Type B pancreatic cell (in vitro differentiated cells): ENCODE results near the gene LINGO1. TPM values are rescaled to one million over a fixed set of nuclear protein-coding genes. Genes with fewer than 3 reads are reported as not detected.

ENCODE experiments used
- DNase-seq: peaks from one replicate; pipeline ENCODE4 v3.0.0; 2021; ENCODE audit warnings: mixed read lengths; ENCODE audit not compliant: unreplicated experiment; ENCODE audit errors: extremely low spot score
- H3K27ac Mint-ChIP-seq: 2 replicates; pipeline ENCODE4 v1.8.0; 2021; ENCODE audit warnings: mild to moderate bottlenecking, mixed read lengths
- H3K27me3 Mint-ChIP-seq: 2 replicates; pipeline ENCODE4 v1.8.0; 2021; ENCODE audit warnings: mixed read lengths
- H3K36me3 Mint-ChIP-seq: 2 replicates; pipeline ENCODE4 v1.8.0; 2021; ENCODE audit warnings: mixed read lengths
- H3K4me1 Mint-ChIP-seq: one replicate; pipeline ENCODE4 v1.8.0; 2021; ENCODE audit warnings: mixed read lengths; ENCODE audit not compliant: unreplicated experiment
- H3K4me3 Mint-ChIP-seq: 2 replicates; pipeline ENCODE4 v1.8.0; 2021; ENCODE audit warnings: mild to moderate bottlenecking, mixed read lengths
- H3K9me3 Mint-ChIP-seq: 2 replicates; pipeline ENCODE4 v1.8.0; 2021; ENCODE audit warnings: mixed read lengths
- total RNA-seq: library from RNA; stranded (reverse); gene quantifications from 2 replicates; pipeline ENCODE4 v1.2.1, GENCODE V29; 2021; ENCODE audit warnings: low replicate concordance
- TF ChIP-seq, protein P1 (sequence below): fragments of 200-600 bp; sonication (generic); conservative IDR thresholded peaks from 2 replicates; pipeline ENCODE4 v1.5.0; 2021; ENCODE audit warnings: antibody characterized with exemption, mild to moderate bottlenecking

LINGO1 gene
- total RNA-seq, 1 donor from 2014 or later, result 19.6 TPM

DNA sequence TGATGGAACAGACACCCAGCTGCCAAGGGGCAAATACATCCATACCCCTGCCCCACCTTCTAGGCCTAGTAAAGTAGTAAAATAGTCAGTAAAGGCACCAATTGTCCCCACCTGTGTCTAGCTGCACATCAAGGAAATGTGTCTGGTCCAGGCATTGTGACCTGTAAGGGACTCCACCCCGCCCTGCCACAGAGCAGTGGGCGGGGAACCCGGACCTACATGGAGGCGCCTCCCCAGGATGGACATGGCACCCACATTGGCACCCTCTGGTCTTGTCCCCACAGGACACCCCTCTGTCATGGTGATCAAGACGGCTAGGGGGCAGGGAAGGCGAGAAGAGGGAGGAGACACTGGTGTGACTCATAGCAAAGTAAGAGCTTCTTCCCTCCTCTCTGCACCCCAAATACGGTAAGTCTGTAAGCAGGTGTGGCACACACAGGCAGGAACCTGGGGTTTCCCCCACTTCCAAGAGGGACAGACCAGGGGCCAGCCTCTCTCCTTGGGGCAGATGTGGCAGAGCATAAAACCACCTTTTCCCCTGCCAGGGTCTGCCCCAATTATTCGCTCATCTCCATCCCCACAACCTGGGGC is 13.5 kb upstream of the LINGO1 start:
- Mint-ChIP-seq H3K4me3 (no peak overlapping the region), H3K4me1 (no peaks in the 10 kb centered on the region), H3K36me3 (no peaks in the 10 kb centered on the region), H3K27me3 (peaks cover 13% of the 10 kb centered on the region), H3K9me3 (no peaks in the 10 kb centered on the region), H3K27ac (no peak overlapping the region)
- DNase-seq, result no peak
- TF ChIP-seq, protein P1, sequence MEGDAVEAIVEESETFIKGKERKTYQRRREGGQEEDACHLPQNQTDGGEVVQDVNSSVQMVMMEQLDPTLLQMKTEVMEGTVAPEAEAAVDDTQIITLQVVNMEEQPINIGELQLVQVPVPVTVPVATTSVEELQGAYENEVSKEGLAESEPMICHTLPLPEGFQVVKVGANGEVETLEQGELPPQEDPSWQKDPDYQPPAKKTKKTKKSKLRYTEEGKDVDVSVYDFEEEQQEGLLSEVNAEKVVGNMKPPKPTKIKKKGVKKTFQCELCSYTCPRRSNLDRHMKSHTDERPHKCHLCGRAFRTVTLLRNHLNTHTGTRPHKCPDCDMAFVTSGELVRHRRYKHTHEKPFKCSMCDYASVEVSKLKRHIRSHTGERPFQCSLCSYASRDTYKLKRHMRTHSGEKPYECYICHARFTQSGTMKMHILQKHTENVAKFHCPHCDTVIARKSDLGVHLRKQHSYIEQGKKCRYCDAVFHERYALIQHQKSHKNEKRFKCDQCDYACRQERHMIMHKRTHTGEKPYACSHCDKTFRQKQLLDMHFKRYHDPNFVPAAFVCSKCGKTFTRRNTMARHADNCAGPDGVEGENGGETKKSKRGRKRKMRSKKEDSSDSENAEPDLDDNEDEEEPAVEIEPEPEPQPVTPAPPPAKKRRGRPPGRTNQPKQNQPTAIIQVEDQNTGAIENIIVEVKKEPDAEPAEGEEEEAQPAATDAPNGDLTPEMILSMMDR, result no peak

DNA sequence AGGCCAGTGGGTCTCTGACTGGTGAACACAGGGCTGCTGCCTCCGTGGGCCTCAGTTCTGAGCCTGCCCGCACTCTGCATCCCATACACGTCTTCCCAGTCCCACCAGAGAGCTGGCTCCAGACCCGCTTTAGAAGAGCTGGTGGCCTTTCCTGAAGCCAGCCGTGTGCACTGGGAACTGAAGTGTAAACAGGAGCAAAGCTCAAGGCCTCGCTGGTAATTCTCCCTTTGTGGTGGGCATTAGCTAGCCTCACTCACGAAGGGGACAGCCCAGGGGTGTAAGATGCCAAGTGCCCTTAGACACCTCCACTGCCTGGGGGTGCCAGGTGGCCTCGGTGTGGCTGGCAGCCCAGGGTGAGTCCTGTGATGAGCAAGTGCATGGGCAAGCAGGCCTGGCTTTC is 12.9 kb upstream of the LINGO1 start:
- H3K9me3 Mint-ChIP-seq, result no peaks in the 10 kb centered on the region
- H3K36me3 Mint-ChIP-seq, result no peaks in the 10 kb centered on the region
- peaks cover 13% of the 10 kb centered on the region for H3K27me3 Mint-ChIP-seq
- H3K4me1 Mint-ChIP-seq, result no peaks in the 10 kb centered on the region
- H3K4me3 Mint-ChIP-seq, result no peak overlapping the region
- no peak for DNase-seq
- H3K27ac Mint-ChIP-seq, result no peak overlapping the region
- TF ChIP-seq, protein P1, result no peak

DNA sequence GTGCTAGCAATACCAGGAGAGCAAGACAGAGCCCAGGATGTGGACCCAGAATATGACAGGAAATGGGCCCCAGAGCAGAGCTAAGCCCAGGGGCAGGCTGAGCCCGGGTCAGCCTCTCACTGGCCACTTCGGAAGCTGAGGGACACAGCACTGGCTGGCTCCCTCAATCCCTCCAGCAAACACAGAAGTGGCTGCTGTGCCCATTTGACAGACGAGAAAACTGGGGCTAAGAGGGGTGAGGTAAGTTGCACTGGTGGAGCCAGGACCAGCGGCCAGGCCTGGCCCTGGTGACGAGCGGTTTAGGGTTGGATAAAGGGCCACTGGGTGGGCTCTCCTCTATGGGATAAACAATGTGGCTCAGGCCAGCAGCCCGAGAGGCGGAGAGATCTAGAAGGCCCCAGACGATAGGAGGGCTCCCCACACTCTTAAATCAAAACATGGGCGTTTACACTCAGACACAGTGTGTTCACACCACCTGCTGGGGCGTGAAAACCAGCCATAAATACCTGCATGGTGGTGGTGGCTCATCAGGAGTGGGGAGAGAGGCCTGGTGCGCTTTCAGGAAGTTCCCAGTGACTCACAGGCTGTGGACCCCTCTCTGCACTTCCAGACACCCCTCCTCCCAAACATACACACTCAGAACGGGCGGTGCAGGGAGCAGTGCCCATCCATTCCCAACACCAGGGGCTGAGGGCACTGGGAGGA is 12.0 kb upstream of the LINGO1 start:
- H3K36me3 Mint-ChIP-seq, result no peaks in the 10 kb centered on the region

DNA sequence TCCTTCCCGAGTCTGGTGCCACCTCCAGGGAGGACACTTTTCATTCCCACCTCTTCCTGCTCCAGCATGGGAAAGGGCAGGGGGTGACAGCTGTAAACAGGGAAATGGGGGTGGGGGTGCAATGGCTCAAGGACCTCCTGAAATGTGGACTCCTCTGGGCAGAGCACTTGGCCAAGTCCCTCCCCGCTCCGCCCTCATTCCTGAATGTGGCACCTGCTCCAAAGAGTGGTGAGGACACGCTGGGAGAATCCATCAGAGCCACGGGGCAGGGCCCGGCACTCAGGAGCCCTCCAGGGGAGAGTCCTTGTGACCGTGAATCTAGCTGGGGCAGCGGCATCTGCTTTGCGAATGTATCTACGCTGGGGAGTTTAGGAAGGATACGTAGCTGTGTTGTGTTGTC is 11.1 kb upstream of the LINGO1 start:
- no peak overlapping the region for H3K4me3 Mint-ChIP-seq
- TF ChIP-seq, protein P1, result no peak
- no peak for DNase-seq
- no peaks in the 10 kb centered on the region for H3K4me1 Mint-ChIP-seq
- H3K36me3 Mint-ChIP-seq, result no peaks in the 10 kb centered on the region
- H3K27me3 Mint-ChIP-seq, result peaks cover 19% of the 10 kb centered on the region
- no peak overlapping the region for H3K27ac Mint-ChIP-seq
- H3K9me3 Mint-ChIP-seq, result no peaks in the 10 kb centered on the region

More for the DNA sequence above, 12.0 kb upstream of the LINGO1 start:
- Mint-ChIP-seq H3K4me1 (no peaks in the 10 kb centered on the region), H3K9me3 (no peaks in the 10 kb centered on the region), H3K27ac (no peak overlapping the region), H3K27me3 (peaks cover 16% of the 10 kb centered on the region), H3K4me3 (no peak overlapping the region)
- TF ChIP-seq, protein P1, result no peak
- DNase-seq, result no peak

DNA sequence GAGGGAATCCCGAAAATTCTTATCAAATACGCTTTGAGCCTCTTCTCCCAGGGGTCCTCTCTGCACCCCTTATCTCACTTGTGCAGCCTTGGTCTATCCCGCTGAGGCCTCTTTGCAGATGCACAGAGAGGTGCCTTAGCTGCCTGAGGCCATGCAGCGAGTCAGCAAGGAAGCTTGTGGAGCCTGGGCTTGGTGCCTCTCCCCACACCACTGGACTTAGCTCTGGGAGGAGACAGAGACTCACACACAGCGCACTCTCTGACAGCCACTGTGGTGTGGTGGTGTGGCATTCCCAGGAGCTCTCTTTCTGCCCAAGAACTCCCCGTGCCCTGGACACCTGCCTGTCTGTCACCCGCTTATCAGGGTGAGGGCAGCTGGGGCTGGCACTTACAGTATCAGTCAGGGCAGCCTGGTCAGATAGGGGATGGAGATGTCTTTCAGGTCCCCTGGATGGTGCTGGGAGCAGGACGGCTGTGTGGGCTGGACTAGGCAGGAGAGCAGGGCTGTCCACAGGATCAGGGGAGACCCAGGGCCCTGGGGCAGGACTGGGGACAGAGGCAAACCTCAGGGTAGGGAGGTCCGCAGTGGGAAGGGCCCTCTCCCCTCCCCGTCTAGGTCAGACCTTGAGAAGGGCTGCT is 10.2 kb upstream of the LINGO1 start:
- Mint-ChIP-seq H3K4me3 (no peak overlapping the region), H3K4me1 (no peaks in the 10 kb centered on the region), H3K9me3 (no peaks in the 10 kb centered on the region), H3K27me3 (peaks cover 24% of the 10 kb centered on the region), H3K27ac (no peak overlapping the region), H3K36me3 (no peaks in the 10 kb centered on the region)
- TF ChIP-seq, protein P1, result no peak
- no peak for DNase-seq
